NK-92 (cell line): ENCODE measurements around the gene FBXW11.
"Not testable (repeated sequence)": the region's sequence is repeated elsewhere in the genome, so short reads cannot be mapped to it uniquely, and the experiment has no call there.

Source experiments
- DNase-seq: peaks from one replicate; lab custom pipeline; 2025; ENCODE audit not compliant: unreplicated experiment; lab: John Stamatoyannopoulos, UW

FBXW11 gene

DNA sequence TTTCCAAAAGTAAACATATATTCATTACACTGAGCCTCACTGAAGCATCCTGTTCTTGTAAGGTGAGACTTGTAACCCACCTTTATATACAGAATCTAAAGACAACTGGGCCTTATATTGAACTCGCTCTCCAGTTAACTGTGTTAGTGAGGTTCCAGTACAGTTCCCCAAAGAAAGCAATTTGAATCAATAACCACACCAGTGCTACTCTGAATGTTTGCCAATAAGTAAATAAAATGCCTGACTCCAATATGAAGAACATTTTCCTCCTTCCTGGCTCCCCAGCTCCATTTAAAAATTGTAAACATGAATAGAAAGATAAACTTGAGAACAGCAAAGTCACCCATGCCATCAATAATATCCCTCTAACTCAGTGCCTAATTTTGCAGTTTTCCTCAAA, 50.1 kb downstream of the FBXW11 start:
- DNase-seq: no peak

GRCh38 chr5:171955761-171956160, 50.7 kb downstream of the FBXW11 start:
- no peak for DNase-seq

- no peak for DNase-seq
Measured at GRCh38 chr5:171954721-171955120, 51.7 kb downstream of the FBXW11 start.

GRCh38 chr5:171953860-171954701, 52.4 kb downstream of the FBXW11 start:
- DNase-seq: no peak

GRCh38 chr5:171952021-171952420, 54.4 kb downstream of the FBXW11 start:
- DNase-seq: no peak

GRCh38 chr5:171951218-171951617, 55.2 kb downstream of the FBXW11 start:
- DNase-seq: no peak

DNA sequence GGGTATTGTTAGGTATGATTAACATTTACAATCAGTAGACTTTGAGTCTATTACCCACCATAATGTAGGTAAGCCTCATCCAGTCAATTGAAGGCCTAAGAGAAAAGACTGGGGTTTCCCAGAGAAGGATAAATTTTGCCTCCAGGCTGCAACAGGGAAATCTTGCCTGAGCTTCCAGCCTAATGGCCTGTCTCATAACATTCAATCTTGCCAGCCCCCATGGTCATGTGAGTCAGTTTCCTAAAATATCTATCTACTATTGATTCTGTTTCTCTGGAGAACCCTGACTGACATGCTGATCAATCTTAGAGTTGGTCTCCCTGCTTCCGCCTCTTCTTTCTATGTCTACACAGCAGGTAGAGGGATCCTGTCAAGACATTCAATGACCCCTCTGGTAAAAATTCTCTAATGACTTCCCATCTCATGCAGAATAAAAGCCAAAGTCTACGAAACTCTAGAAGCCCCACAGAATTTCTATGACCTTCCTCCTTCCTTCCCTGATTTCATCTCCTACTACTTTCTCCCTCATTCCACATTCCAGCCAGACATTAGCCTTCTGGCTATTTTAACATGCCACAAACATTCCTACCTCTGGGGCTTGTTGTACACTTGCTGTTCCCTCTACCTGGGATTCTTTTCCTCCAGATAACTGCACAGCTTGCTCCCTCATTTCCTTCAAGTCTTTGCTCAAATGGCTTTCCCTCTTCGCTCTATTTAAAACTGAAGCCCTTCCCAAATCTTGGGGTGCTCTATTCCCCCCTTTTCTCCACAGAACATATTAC, 60.2 kb downstream of the FBXW11 start:
- DNase-seq: no peak

- DNase-seq: no peak
Measured at GRCh38 chr5:171945476-171945875, 61.0 kb downstream of the FBXW11 start.

GRCh38 chr5:171945066-171945465, 61.4 kb downstream of the FBXW11 start:
- no peak for DNase-seq

GRCh38 chr5:171942112-171942516, 64.3 kb downstream of the FBXW11 start:
- not testable (repeated sequence) for DNase-seq

- not testable (repeated sequence) for DNase-seq
Measured at GRCh38 chr5:171941675-171942074, 64.8 kb downstream of the FBXW11 start.

DNA sequence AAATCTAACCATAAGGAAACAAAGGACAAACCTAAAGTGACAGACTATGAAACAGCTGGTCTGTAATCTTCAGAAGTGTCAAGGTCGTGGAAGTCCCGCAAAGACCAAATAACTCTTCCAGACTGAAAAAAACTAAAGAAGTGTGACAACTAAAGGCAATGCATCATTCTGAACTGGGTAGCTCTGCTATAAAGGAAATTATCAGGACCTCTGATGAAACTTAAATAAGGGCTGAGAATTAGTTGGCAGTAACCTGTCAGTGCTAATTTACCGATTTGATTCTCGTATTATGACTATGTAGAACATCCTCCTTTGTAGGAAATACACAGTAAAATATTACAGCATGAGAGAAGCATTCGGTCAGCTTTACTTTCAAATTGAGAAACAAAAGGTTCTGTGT, 65.2 kb downstream of the FBXW11 start:
- not testable (repeated sequence) for DNase-seq

- no peak for DNase-seq
Measured at GRCh38 chr5:171939951-171940350, 66.5 kb downstream of the FBXW11 start.

GRCh38 chr5:171938358-171938757, 68.1 kb downstream of the FBXW11 start:
- DNase-seq: no peak

GRCh38 chr5:171937351-171937750, 69.1 kb downstream of the FBXW11 start:
- no peak for DNase-seq

- no peak for DNase-seq
Measured at GRCh38 chr5:171934586-171934985, 71.9 kb downstream of the FBXW11 start.

DNA sequence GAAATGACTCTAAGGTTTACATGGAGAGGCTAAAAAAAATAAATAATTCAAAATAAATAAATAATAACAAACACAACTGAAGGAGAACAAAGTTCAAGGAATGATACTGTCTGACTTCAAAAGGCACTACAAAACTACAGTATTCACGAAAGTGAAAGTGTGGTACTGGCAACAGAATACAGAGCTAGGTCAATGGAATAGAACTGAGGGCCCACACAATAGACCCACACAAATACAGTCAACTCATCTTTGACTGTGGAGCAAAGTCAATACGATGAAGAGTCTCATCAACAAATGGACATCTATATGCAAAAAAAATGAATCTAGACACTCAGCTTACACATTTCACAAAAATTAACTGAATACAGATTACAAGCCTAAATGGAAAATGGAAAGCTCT, 75.3 kb downstream of the FBXW11 start:
- no peak for DNase-seq

GRCh38 chr5:171927345-171927941, 79.0 kb downstream of the FBXW11 start:
- DNase-seq: no peak

GRCh38 chr5:171926311-171926710, 80.1 kb downstream of the FBXW11 start:
- no peak for DNase-seq

GRCh38 chr5:171924493-171925122, 81.8 kb downstream of the FBXW11 start:
- DNase-seq: no peak

DNA sequence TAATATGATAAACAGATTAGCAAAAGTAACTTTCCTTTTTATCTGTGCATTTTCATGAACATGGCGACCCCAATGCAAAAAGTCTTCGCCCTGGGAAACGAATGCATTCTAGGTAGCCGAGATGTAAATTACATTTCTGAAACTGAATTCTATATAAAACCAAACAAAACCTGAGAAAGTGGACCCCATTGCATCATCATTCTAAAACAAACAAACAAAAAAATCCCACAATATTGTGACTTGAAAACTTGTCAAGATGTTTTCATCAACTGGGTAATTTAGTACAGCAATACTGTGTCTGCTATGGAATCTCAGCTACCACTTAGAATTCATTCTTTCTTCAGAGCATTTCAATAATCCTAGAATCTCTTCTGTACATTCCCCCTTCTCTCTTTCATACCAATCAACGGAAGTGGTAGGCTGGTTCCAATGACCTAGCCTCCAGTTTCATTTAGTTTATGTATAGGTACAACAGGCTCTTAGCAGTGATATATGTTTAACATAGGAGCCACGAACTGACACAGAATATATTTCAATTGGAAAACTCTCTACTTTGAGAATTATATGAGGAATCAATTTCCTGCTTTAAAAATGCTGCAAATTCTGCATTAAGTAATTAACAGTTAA, 85.6 kb downstream of the FBXW11 start:
- DNase-seq: no peak
